Endometrial microvascular endothelial cells (primary cell): ENCODE measurements around the gene BCR. TPM values are rescaled to one million over a fixed set of nuclear protein-coding genes. Genes with fewer than 3 reads are reported as not detected.
"Not testable (repeated sequence)": the region's sequence is repeated elsewhere in the genome, so short reads cannot be mapped to it uniquely, and the experiment has no call there.

ENCODE experiments used
- in situ Hi-C: cut with HindIII; loops from 2 replicates; pipeline ENCODE4 v1.10.0; 2017; ENCODE audit warnings: low sequenced_read_pairs, low pct_unique_long_range_greater_than_20kb; ENCODE audit errors: inconsistent ontology term
- total RNA-seq: library from RNA; depleted of rRNA; stranded (reverse); fragments of >200 nt; gene quantifications from one replicate; pipeline ENCODE4 v1.2.3, GENCODE V29; 2015; ENCODE audit errors: inconsistent ontology term

The BCR gene
- total RNA-seq, 1 donor from 2014 or later, result 96.7 TPM

- in situ Hi-C loops, result no loop called here
These were observed 179.3 kb downstream of the BCR start for GRCh38 chr22:23359583-23360123.

DNA sequence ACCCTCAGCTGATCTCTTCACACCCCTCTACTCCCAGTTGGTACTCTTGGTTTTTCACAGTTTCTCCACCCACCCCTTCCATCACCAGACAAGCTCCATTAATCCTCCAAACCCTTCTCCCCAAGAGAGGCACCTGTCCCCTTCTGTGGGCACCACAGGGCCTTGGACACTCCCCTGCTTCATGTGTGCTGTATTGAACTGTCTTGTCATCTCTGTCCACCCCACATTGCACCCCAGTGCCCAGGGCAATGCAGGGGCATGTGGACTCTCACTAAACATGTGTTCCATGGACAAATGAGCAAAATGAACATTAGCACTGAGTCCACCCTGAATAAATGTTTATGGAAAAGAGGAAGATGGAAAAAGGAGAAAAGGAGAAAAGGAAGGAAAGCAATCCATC is 181.4 kb downstream of the BCR start:
- in situ Hi-C loops, result no loop called here

DNA sequence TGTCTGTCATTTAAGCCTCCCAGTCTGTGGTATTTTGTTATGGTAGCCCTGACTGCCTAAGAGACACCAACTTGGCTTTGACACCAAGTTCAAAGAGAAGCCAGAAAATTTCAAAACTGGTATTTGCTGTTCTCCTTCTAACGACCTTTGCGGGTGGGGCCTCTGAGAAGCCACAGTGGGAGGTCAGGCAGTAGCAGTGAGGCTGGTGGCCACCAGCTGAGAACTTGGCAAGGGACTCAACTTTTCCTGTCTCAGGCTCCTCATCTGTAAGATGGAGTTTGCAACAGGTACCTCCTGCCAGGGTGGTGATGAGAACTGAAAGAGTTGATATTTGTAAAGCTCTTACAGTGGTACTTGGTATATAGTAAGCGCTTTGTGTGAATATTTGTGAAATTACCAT is 183.4 kb downstream of the BCR start:
- in situ Hi-C loops, result no loop called here

DNA sequence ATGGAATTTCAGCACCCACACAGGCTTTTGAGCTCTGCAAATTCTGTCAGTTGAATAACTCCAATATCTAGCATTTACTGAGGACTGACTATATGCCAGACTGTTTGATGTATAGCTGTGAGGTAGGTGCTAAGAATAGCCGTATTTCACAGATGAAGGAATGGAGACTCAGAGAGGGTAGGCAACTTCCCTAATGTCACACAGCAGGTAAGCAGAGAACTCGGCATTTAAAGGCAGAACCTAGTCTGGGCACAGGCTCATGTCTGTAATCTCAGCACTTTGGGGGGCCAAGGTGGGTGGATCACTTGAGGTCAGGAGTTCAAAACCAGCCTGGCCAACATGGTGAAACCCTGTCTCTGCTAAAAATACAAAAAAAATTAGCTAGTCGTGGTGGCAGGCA is 184.1 kb downstream of the BCR start:
- in situ Hi-C loops, result no loop called here

DNA sequence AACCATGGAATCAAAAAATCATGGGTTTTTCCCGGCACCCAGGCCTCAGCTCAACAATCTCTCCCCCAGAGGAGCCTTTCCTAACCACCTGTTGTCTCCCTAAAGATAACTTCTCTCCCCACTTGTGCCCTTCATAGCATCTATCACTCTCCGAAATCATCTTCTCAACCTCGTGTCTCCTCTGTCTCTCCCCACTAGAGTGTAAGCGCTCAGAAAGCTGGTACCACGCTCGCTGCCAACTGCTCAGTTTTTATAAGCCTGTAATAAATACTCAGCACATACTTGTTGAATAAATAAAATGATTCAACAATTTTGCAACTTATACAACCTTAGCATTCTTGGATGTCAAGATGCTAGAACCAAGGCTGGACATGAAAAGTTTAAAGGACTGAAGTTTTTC is 185.2 kb downstream of the BCR start:
- in situ Hi-C loops, result no loop called here

- in situ Hi-C loops, result no loop called here
These were observed 185.7 kb downstream of the BCR start for GRCh38 chr22:23365961-23366360.

- in situ Hi-C loops, result not testable (repeated sequence)
These were observed 186.9 kb downstream of the BCR start for GRCh38 chr22:23367196-23367595.

Other genes with a start within 250 kb of the BCR start
- gene GNAZ, start 110.0 kb upstream of the BCR start, total RNA-seq, result not detected
- not detected for gene RSPH14, start 38.5 kb upstream of the BCR start, total RNA-seq
- gene RAB36, start 35.0 kb upstream of the BCR start, total RNA-seq, result 1.6 TPM